ENCODE measurements around the gene MAGED4. TPM values are rescaled to one million over a fixed set of nuclear protein-coding genes. Genes with fewer than 3 reads are reported as not detected.
"Not testable (repeated sequence)": the region's sequence is repeated elsewhere in the genome, so short reads cannot be mapped to it uniquely, and the experiment has no call there.

MAGED4 gene, protein sequence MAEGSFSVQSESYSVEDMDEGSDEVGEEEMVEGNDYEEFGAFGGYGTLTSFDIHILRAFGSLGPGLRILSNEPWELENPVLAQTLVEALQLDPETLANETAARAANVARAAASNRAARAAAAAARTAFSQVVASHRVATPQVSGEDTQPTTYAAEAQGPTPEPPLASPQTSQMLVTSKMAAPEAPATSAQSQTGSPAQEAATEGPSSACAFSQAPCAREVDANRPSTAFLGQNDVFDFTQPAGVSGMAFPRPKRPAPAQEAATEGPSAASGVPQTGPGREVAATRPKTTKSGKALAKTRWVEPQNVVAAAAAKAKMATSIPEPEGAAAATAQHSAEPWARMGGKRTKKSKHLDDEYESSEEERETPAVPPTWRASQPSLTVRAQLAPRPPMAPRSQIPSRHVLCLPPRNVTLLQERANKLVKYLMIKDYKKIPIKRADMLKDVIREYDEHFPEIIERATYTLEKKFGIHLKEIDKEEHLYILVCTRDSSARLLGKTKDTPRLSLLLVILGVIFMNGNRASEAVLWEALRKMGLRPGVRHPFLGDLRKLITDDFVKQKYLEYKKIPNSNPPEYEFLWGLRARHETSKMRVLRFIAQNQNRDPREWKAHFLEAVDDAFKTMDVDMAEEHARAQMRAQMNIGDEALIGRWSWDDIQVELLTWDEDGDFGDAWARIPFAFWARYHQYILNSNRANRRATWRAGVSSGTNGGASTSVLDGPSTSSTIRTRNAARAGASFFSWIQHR
- total RNA-seq, result 1 to 10 TPM; 1.1 to 2.3 TPM
- long read RNA-seq, partial matches to known transcripts, result 4 of 6 reads
- long read RNA-seq, other reads (novel, unspliced or antisense), result 2 of 6 reads

DNA sequence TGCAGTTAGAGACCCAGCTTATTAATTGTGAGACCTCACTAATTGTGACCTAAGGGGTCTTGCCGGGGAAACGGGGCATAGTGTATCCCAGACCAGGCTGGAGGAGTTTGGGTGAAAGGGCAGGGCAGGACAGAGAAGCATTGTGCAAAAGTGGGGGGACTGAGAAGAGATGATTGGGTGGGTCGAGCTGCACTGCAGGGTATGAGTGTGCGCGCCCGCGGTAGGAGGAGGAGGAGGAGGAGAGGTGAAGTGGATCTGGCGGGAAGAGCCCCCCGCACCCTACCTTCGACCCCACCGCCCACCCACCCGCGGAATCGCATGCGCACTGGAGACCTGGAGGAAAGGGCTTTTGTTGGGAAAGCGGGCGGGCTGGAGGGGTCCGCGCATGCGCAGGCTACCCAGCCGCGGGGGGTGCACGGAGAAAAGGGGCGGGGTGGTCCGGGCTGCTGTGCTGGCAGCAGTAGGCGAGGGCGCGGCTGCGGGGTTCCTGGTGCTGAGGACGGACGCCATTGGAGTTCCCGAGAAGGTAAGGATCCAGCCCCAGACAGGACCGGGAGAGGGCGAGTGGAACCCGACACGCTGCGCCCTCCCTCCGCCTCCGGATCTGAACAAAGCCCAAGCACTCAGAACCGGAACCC is at the start of gene MAGED4:
MAGED4 (plus strand) TSS at position 449 of the 638 bp plus-strand sequence. CDS start 1,035 bp downstream, outside the sequence.
- intact Hi-C loops (cut with DNase I, micrococcal nuclease); ATAC-seq; DNase-seq: not testable (repeated sequence)

DNA sequence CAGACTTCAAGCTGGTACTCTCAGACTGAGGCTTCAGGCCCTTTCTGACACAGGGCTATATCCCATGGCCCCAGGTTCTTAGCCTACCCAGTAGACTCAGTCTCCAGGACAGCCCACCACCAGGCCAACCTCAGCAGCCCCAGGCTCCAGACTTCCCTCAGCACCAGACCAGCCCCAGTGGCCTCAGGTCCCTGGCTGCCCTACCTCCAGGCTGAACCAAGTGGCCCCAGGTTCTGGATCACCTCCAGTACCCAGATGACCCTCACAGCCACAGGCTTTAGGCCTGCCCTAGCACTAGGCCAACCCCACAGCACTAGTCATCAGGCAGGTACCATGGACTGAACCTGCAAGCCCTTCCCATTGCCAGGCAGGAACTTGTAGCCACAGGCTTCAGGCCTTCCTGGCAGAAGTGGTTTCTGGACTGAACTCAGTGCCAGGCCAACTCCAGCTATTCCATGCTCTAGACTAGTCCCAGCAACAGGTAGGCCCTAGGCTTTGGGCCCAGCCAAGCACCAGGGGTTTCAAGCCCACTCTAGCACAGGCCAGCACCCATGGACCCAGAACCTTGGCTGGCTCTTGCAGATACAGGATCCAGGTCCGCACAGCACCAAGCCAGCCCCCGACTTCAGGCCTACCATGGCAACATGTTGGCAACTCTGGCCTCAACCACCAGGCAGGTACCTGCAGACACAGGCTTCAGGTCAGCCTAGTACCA is 45.7 kb upstream of the MAGED4 start:
- DNase-seq (no peak), ATAC-seq (no peak)
- intact Hi-C loops (cut with DNase I, micrococcal nuclease), result no loop called here

DNA sequence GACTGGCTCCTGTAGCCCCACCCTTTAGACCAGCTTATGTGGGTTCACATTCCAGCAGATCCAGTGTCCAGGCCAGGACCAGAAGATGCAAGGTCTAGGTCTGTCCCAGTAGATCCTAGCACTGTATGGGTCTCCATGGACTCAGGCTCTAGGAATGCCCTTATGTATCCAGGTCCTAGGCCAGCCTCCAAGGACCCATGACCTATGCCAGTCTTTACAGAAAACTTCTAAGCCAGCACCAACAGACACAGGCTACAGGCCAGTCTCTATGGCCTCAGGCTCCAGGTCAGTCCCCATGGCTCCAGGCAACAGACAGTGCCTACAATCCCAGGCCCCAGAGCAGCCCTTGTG is 45.2 kb upstream of the MAGED4 start:
- no peak for ATAC-seq
- intact Hi-C loops (cut with DNase I, micrococcal nuclease), result no loop called here
- no peak for DNase-seq

DNA sequence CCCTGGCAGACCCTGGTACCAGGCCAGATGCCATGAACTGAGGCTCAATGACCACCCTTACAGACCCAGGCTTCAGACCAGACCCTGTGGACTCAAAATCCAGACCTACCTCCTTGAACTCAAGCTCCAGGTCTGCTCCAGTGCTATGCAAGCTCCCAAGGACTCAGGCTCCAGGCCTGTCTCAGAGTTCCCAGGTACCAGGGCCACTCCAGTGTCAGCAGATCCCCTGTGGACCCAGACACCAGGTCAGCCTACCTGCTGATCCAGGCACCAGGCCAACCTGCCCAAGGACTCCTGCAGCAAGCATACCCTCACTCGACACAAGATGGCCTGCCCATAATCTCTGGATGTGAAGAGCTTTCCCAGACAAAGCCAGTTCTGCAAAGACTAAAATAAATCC is 44.7 kb upstream of the MAGED4 start:
- ATAC-seq (no peak), DNase-seq (no peak)
- intact Hi-C loops (cut with DNase I, micrococcal nuclease), result no loop called here

DNA sequence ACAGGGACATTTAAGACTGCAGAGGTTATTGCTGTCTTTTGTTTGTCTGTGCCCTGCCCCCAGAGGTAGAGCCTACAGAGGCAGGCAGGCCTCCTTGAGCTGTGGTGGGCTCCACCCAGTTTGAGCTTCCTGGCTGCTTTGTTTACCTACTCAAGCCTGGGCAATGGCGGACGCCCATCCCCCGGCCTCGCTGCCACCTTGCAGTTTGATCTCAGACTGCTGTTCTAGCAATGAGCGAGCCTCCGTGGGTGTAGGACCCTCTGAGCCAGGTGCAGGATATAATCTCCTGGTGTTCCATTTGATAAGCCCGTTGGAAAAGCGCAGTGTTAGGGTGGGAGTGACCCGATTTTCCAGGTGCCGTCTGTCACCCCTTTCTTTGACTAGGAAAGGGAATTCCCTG is 34.0 kb upstream of the MAGED4 start:
- DNase-seq; ATAC-seq; intact Hi-C loops (cut with DNase I, micrococcal nuclease): not testable (repeated sequence)

DNA sequence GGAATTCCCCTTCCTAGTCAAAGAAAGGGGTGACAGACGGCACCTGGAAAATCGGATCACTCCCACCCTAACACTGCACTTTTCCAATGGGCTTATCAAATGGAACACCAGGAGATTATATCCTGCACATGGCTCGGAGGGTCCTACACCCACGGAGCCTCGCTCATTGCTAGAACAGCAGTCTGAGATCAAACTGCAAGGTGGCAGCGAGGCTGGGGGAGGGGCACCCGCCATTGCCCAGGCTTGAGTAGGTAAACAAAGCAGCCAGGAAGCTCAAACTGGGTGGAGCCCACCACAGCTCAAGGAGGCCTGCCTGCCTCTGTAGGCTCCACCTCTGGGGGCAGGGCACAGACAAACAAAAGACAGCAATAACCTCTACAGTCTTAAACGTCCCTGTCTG is 24.5 kb upstream of the MAGED4 start:
- ATAC-seq; intact Hi-C loops (cut with DNase I, micrococcal nuclease); DNase-seq: not testable (repeated sequence)

DNA sequence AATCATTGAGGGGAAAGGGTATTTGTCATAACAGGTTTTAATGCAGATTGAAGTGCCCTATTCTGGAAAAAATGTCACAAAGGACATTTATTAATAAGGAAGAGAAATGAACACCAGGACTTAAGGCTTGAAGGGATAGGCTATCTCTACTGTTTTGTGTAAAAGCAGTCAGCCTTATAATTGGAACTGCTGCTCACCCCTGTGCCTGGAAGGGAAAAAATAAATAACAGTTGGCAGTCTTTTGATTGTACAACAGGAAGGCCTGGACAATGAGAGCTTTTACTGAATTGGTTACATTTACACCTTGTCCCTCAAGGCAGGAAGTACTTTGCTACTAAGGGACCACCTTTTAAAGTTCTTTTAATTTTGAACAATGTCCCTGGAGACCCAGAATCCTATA is 17.8 kb upstream of the MAGED4 start:
- no peak for DNase-seq
- intact Hi-C loops (cut with DNase I, micrococcal nuclease), result no loop called here
- no peak for ATAC-seq

DNA sequence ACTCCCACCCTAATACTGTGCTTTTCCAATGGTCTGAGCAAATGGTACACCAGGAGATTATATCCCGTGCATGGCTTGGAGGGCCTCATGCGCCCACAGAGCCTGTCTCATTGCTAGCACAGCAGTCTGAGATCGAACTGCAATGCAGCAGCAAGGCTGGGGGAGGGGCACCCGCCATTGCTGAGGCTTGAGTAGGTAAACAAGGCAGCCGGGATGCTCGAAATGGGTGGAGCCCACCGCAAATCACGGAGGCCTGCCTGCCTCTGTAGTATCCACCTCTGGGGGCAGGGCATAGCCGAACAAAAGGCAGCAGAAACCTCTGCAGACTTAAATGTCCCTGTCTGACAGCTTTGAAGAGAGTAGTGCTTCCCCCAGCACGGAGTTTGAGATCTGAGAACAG is 13.6 kb upstream of the MAGED4 start:
- ATAC-seq; intact Hi-C loops (cut with DNase I, micrococcal nuclease); DNase-seq: not testable (repeated sequence)

DNA sequence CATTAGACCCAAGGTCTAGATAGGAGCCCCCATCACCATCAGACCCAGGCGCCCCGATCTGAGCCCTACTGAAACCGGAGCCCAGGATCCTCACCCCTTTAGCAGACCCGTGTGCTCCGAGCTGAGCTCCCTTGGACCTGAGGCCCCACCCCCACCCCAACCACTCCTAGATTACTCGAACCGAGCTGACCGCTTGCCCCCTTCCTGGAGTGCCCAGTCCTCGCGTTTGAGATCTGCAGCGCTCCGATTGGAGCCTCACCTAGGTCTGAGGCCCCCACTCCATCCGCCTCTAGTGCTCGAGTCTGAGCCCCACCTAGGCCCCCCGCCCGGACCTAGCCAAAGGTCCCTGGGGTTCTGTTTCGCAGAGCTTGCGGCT is 378 bp downstream of the MAGED4 start:
- intact Hi-C loops (cut with DNase I, micrococcal nuclease); DNase-seq; ATAC-seq: not testable (repeated sequence)

DNA sequence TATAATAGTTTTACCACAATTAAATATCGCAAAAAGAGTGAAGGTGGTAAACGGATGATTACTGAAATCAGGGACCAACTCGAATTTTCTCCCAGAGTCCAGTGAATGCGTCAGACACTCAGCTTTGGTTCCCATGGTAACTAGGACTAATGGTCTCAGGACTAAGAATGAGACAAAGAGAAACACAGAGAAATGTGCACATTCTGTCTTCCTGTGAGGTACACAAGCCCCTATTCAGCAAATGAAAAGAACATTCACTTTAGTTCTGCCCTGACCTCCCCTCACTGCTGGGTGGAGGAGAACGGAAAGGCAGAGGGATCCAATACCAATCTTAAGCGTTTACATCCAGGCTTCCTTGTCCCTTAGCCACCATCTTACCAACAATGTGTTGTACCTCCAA is 26.7 kb downstream of the MAGED4 start:
- DNase-seq; ATAC-seq; intact Hi-C loops (cut with DNase I, micrococcal nuclease): not testable (repeated sequence)

DNA sequence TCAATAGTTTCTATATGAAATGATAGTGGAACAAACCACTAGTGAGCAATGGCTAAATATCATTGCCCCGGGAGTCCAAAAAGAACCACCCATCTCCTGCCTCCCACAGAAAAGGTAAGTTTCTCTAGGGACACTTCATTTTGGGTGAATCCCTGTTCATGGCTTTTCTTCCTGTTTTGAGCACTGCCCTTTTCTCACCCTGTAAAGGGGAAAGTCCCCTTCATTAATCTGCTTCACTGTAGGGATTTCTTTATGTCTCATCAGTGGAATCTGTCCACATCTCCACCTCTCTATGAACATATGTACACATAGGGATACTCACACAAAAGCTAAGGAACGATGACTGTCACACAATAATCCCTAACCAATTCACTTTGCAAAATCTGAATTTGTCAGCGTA is 28.6 kb downstream of the MAGED4 start:
- DNase-seq, result no peak
- intact Hi-C loops (cut with DNase I, micrococcal nuclease), result no loop called here
- ATAC-seq, result no peak

DNA sequence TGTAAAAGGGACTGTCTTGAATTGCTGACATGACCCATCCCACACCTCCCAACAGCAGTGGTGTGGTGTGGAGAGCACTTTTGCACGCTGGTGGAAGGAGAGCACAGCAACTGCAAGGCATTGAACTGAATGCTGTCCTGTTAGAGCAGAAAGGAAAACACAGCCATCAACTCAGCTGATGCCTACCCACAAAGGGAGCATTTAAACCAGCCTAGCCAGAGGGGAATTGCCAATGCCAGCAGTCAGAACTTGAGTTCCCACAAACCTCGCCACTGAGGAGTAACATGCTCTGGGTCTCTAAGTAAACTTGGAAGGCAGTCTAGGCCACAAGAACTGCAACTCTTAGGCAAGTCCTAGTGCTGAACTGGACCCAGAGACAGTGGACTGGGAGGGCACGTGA is 31.9 kb downstream of the MAGED4 start:
- ATAC-seq (no peak), DNase-seq (no peak)
- intact Hi-C loops (cut with DNase I, micrococcal nuclease), result no loop called here

DNA sequence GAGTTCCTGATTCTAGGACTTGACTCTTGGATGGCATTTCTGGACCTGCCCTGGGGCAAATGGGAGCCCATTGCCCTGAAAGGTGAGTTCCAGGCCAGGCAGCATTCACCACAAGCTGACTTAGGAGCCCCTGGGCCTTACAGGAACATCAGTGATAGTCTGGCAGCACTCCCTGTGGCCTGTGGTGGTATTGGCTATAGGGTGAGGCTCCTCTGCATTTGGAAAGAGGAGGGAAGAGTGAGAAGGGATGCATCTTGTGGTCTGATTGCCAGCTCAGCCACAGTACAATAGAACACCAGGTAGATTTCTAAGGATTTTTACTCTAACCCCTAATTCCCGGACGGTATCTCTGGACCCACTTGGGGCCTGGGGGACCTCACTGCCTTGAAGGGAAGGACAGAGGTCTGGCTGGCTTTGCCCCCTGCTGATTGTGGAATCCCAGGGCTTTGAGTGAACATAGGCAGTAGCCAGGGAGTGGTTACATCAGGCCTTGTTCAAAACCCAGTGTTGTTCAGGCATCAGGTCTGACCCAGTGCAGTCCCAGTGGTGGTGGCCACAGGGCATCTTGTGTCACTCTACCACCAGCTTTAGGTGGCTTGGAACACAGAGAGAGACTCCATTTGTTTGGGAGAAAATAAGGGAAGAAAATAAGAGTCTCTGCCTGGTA is 32.9 kb downstream of the MAGED4 start:
- ATAC-seq (no peak), DNase-seq (no peak)
- intact Hi-C loops (cut with DNase I, micrococcal nuclease), result no loop called here

DNA sequence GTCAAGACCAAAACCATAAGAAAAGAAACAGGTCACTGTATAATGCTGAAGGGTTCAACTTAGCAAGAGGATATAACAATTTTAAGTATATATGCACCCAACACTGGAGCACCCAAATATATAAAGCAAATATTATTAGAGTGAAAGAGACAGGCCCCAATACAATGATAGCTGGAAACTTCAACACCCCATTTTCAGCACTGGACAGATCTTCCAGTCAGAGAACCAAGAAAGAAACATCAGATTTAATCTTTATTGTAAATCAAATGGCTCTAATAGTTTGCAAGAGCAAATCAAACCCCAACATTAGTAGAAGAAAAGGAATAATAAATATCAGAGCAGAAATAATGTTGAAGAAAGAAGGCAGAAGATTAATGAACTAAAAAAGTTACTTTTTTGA is 36.2 kb downstream of the MAGED4 start:
- no peak for ATAC-seq
- DNase-seq, result no peak
- intact Hi-C loops (cut with DNase I, micrococcal nuclease), result no loop called here

Other genes with a start within 250 kb of the MAGED4 start
- 1 to 10 TPM; 1.9 to 5.2 TPM for gene MAGED4B, start 115.7 kb upstream of the MAGED4 start, total RNA-seq
- not detected for gene XAGE2, start 184.1 kb downstream of the MAGED4 start, total RNA-seq